HG03045 (cell line): ENCODE data around the gene VPS8.
"Not testable (repeated sequence)": the region's sequence is repeated elsewhere in the genome, so short reads cannot be mapped to it uniquely, and the experiment has no call there.

ENCODE experiments used
- ATAC-seq: cut with Tn5 transposase; IDR thresholded peaks from one replicate; pipeline ENCODE4 v1.9.1; 2021; ENCODE audit warnings: mild to moderate bottlenecking, moderate library complexity; ENCODE audit not compliant: unreplicated experiment

The VPS8 gene

GRCh38 chr3:184954251-184954650 lies 142.3 kb downstream of the VPS8 start:
- no peak for ATAC-seq

DNA sequence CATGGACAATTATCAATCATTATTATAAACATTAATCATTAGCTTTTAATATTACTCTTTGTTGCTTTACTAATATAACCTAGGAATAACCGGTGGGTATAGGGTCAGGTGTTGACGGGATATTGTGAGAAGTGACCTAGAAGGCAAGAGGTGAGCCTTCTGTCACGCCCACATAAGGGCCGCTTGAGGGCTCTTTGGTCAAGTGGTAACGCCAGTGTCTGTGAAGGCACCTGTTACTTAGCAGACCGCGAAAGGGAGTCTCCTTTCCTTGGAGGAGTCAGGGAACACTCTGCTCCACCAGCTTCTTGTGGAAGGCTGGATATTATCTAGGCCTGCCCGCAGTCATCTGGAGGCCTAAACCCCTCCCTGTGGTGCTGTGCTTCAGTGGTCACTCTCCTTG lies 142.9 kb downstream of the VPS8 start:
- not testable (repeated sequence) for ATAC-seq

DNA sequence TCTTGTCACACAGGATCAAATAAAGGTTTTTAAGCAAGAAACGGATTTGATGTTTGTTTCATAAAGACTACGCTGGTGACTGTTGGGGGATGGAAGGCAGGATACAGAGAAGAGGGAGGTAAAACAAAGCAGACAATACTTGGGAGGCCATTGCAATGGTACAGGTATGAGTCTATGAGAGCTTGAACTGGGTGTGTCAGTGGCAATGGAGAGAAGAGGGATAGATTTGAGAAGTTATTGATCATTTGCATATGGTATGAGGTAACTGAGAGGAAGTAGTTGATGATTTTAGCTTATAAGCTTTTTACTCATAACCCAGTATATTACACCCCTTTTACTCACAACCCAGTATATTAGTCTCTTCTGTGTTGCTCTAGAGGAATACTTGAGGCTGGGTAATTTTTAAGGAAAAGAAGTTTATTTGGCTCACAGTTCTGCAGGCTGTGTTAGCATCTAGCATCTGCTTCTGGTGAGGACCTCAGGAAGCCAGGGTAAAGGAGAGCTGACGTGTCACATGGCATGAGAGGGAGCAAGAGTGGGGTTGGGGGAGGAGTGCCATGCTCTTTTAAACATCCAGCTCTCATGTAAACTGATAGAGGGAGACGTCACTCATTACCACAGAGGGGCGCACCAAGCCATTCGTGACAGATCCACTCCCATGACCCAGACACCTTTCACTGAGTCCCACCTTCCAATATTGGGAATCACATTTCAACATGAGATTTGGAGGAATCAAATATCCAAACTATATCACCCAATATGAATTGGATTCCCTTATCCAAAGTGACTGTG lies 153.9 kb downstream of the VPS8 start:
- no peak for ATAC-seq

- ATAC-seq: no peak
Measured at GRCh38 chr3:184968115-184968514, 156.1 kb downstream of the VPS8 start.

DNA sequence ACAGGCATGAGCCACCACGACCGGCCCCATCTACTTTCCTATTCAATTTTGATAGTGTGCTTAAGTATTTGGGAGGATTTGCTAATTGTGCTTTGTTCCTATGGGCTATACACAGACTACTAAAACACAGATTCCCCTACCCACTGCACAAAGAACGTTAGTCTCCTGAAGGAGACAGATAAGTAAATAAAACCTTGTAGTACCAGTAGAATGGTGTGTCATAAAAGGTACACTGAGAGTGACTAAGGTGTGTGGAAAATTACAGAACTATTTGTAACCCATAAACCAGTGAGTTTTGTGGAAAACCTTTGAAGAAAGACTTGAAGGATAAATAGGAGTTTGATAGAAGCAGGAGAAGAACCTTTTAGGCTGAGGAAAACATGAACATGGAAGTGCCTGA lies 158.2 kb downstream of the VPS8 start:
- ATAC-seq: no peak

GRCh38 chr3:184977796-184978195 lies 165.8 kb downstream of the VPS8 start:
- no peak for ATAC-seq

DNA sequence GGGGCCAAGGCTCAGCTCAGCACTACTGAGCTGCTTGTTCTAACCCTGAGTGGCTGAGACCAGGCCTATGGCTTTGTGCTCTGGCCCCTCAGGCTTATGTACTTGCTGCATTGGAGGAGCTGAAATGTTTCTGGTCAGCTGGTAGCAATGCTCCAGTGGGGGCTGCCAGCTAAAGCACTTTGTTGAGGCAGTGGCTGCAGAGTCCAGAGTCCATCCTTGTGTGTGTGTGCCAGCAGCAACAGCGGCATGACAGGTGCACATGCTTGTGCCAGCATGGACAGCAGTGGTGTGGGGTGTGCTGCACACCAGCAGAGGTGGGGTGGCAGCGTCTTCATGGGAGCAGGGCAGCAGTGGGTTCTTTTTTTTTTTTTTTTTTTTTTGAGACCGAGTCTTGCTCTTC lies 169.1 kb downstream of the VPS8 start:
- ATAC-seq: no peak

DNA sequence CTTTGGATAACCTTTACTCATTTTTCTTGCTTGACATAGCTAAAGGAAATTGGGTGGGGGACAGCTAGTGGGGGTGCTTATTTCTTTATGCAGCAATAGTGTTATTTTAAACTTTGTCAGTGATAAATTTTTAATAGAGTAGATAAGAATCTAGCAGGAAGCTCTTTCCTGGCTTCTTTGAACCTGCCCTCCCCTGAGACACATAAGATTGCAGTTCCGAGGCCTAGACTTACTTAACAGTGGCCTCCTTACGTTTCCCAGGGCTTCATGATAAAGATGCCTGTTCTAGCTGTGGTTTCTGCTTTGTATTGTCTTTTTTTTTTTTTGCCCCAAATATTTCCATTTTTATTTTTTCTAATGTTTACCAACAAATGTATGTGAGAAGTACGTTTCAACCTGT lies 170.1 kb downstream of the VPS8 start:
- no peak for ATAC-seq

DNA sequence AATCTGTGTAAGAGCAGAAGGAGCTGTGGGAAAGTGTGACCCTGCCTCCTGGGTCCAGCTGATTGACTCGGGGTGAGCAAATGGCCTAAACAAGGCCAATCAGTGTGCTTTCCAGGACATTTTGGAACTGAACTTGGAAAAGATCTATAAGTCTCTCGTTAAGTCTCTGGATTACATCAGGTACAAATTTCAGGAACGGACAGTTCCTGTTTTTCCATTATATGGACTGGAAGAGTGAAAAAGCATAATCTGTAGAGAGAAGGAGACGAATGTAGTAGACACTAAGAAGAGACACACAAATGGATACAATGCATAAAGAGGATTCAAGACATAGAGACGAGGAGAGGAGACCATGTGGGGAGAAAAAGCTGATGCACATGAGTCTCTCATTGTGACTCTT lies 173.6 kb downstream of the VPS8 start:
- no peak for ATAC-seq

- ATAC-seq: no peak
Measured at GRCh38 chr3:184986366-184986889, 174.5 kb downstream of the VPS8 start.

DNA sequence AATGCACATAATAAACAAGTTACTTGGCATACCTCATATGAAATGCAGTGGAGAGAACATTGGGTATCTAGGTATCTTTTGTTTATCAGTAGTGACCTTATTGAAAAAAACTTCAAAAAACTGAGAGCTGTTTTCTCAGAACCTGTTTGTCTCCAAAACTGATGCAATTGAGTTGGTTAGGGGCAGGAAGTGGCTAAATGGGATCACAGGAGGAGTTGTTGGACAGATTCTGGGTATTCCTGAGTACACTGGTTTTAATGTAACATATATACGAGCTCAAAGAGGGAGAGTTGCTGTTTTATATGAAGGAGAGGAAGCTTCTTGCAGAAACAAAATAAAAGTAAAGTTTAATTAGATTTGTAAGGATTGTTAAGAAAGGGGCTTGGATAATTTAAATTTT lies 181.4 kb downstream of the VPS8 start:
- no peak for ATAC-seq

- not testable (repeated sequence) for ATAC-seq
Measured at GRCh38 chr3:185003876-185004275, 191.9 kb downstream of the VPS8 start.

DNA sequence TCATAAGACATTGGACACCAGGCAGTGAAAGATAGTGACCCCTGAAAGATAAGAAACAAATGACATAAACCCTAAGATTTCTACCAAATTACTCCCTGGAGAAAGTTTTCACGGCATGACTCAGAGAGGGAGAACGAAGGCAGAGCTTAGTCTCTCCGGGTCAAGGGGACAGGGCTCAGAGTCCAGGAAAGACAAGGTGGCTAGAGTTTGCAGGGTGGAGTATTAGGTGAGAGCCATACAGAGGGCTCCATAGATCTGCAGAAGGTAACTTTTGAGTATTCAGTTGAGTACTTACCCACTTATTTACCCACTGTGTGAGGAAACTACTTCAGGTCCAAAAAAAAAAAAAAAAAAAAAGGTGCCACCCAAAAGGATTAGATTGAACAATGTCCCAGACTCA lies 197.7 kb downstream of the VPS8 start:
- ATAC-seq: no peak

- ATAC-seq: not testable (repeated sequence)
Measured at GRCh38 chr3:185017584-185017983, 205.6 kb downstream of the VPS8 start.

DNA sequence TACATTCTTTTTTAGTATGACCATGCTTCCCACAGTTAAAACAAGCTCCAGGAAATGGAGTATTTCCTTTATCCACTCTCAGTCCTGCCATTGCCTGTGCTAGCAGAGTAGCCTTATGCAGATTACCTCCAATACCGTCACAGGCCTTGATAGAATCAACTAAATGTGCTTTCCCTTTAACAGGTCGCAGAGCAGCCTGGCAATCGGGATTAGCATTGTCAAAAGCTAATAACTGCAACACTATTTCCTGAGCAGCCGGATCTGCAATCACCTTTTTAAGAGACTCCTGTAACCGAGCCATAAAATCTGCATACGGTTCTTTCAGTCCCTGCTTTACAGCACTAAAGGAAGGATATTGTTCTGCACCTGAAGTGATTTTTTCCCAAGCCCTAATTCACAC lies 206.0 kb downstream of the VPS8 start:
- not testable (repeated sequence) for ATAC-seq

GRCh38 chr3:185021256-185021655 lies 209.3 kb downstream of the VPS8 start:
- no peak for ATAC-seq

GRCh38 chr3:185024406-185024805 lies 212.4 kb downstream of the VPS8 start:
- ATAC-seq: no peak

- no peak for ATAC-seq
Measured at GRCh38 chr3:185024966-185025365, 213.0 kb downstream of the VPS8 start.

- ATAC-seq: no peak
Measured at GRCh38 chr3:185028121-185028520, 216.2 kb downstream of the VPS8 start.

DNA sequence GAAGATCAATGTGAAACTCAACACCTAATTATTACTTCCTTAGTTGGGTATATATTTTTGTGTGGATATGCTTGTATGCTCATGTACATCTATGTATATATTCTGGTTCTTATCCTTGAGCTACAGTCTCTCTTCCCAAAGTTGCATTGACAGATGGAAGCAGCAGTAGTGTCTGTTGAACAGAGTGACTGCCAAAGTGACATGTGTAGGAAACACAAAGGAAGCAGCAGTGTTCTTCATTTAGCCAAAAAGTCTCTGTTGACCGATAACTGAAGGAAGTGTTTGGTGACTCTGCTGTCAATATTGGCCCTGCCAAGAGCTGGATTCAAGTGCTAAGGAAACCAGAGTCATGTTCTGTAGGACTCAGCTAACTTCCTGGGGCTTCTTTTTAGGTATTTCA lies 217.1 kb downstream of the VPS8 start:
- ATAC-seq: no peak

GRCh38 chr3:185030399-185030798 lies 218.4 kb downstream of the VPS8 start:
- no peak for ATAC-seq

DNA sequence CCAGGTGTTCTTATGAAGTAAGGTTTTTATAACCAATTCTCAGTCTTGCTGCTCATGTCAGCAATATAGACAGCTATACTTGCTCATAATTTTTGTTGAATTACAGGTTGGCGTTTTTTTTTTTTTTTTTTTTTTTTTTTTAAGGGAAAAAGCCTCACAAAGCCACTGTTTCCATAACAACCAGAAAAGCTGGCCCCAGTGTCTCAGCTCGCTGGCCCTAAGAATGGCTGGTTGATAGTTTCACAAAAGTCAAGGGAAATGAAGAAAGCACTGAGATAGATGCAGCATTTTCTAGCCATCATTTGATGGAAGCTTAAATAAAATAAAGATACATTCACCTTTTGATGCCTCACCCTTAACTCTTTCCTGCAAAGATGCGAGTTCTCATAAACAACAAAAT lies 219.0 kb downstream of the VPS8 start:
- no peak for ATAC-seq

- ATAC-seq: no peak
Measured at GRCh38 chr3:185037801-185038200, 225.8 kb downstream of the VPS8 start.
